Measurements from ENCODE around the gene CADM2.

The CADM2 gene

DNA sequence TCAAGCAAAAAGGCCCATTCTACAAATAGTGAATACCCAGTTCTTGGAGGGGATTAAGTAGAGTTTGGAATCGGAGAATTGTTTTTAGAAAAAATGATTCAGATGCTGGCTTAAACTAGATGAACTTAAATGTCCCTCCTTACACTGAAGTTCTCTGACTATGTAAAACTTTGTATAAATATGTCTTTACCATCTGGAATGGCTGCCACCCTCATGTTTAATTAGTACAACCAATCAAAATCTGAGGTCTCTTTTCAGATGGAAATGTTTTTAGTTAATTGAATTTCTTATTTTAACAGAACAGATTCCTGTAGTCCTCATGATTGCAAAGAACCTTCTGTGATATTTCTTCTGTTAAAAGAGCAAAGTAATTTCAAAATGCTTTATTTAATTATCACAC lies 94.8 kb downstream of the CADM2 start:
- no peak overlapping the region for H3K4me3 ChIP-seq (ENCODE audit: low read depth, low read length, poor library complexity, severe bottlenecking)
- H3F3A ChIP-seq (ENCODE audit: insufficient read depth, low read length): no peaks in the 10 kb centered on the region
- H3K9me3 ChIP-seq (ENCODE audit: low read length): no peaks in the 10 kb centered on the region
- no peak overlapping the region for H3K4me2 ChIP-seq (ENCODE audit: low read length)
- no peaks in the 10 kb centered on the region for H3K9me2 ChIP-seq (ENCODE audit: low read depth, low read length)
- H4K20me1 ChIP-seq (ENCODE audit: insufficient read depth, low read length): no peaks in the 10 kb centered on the region
- no peaks in the 10 kb centered on the region for H3K27me3 ChIP-seq (ENCODE audit: insufficient read depth, low read length)
- H3K27ac ChIP-seq (ENCODE audit: low read depth, low read length, poor library complexity, severe bottlenecking): no peak overlapping the region
- H2AFZ ChIP-seq (ENCODE audit: low read length): no peak overlapping the region
- no peaks in the 10 kb centered on the region for H3K4me1 ChIP-seq (ENCODE audit: insufficient read depth, low read length, severe bottlenecking)
- H3K9ac ChIP-seq (ENCODE audit: low read length): no peak overlapping the region
- H3K36me3 ChIP-seq (ENCODE audit: insufficient read depth, low read length): no peaks in the 10 kb centered on the region
- TF ChIP-seq CTCF (IDR thresholded peaks at IDR 0.05; ENCODE audit: low read length): no peak
- no peaks in the 10 kb centered on the region for H3K79me2 ChIP-seq (ENCODE audit: insufficient read depth, low read length)

- Histone ChIP-seq H3K27me3 (ENCODE audit: insufficient read depth, low read length) (no peaks in the 10 kb centered on the region), H3K27ac (ENCODE audit: low read depth, low read length, poor library complexity, severe bottlenecking) (no peak overlapping the region), H3K9me2 (ENCODE audit: low read depth, low read length) (no peaks in the 10 kb centered on the region), H3K9me3 (ENCODE audit: low read length) (no peaks in the 10 kb centered on the region), H3K9ac (ENCODE audit: low read length) (no peak overlapping the region), H3K4me2 (ENCODE audit: low read length) (no peak overlapping the region), H3K79me2 (ENCODE audit: insufficient read depth, low read length) (no peaks in the 10 kb centered on the region), H4K20me1 (ENCODE audit: insufficient read depth, low read length) (no peaks in the 10 kb centered on the region), H2AFZ (ENCODE audit: low read length) (no peak overlapping the region), H3F3A (ENCODE audit: insufficient read depth, low read length) (no peaks in the 10 kb centered on the region), H3K36me3 (ENCODE audit: insufficient read depth, low read length) (no peaks in the 10 kb centered on the region), H3K4me1 (ENCODE audit: insufficient read depth, low read length, severe bottlenecking) (no peaks in the 10 kb centered on the region), H3K4me3 (ENCODE audit: low read depth, low read length, poor library complexity, severe bottlenecking) (no peak overlapping the region)
- TF ChIP-seq EZH2 (IDR thresholded peaks at IDR 0.05; ENCODE audit: borderline replicate concordance, low read length): no peak
- TF ChIP-seq CTCF (IDR thresholded peaks at IDR 0.05; ENCODE audit: low read length): no peak
Observed at GRCh38 chr3:85054579-85054978, 95.8 kb downstream of the CADM2 start.

DNA sequence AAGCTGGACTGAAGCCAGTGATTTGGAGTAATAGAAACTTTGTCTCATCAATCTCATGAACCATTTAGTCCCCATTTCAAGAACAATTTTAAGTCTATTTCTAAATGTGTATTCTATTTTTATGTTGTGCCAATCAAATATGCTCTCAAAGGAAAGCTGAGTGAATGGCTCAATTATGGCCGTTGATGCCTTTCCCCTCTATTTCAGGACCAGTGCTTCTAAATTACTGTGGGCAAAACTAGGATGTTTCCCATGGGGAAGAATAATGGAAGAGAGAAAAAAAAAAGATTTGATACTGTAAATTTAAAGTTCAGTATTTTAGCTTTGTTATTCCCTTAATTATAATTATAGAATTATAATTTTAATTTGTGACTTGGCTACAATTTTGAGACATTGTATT lies 110.1 kb downstream of the CADM2 start:
- Histone ChIP-seq H3K9me2 (ENCODE audit: low read depth, low read length) (no peaks in the 10 kb centered on the region), H3K27ac (ENCODE audit: low read depth, low read length, poor library complexity, severe bottlenecking) (no peak overlapping the region), H3K4me1 (ENCODE audit: insufficient read depth, low read length, severe bottlenecking) (no peaks in the 10 kb centered on the region), H2AFZ (ENCODE audit: low read length) (no peak overlapping the region), H3K9ac (ENCODE audit: low read length) (no peak overlapping the region), H3K36me3 (ENCODE audit: insufficient read depth, low read length) (no peaks in the 10 kb centered on the region), H3F3A (ENCODE audit: insufficient read depth, low read length) (no peaks in the 10 kb centered on the region), H3K79me2 (ENCODE audit: insufficient read depth, low read length) (no peaks in the 10 kb centered on the region), H3K9me3 (ENCODE audit: low read length) (no peaks in the 10 kb centered on the region), H3K27me3 (ENCODE audit: insufficient read depth, low read length) (no peaks in the 10 kb centered on the region), H4K20me1 (ENCODE audit: insufficient read depth, low read length) (no peaks in the 10 kb centered on the region), H3K4me3 (ENCODE audit: low read depth, low read length, poor library complexity, severe bottlenecking) (no peak overlapping the region), H3K4me2 (ENCODE audit: low read length) (no peak overlapping the region)
- TF ChIP-seq EZH2 (IDR thresholded peaks at IDR 0.05; ENCODE audit: borderline replicate concordance, low read length) (no peak), CTCF (IDR thresholded peaks at IDR 0.05; ENCODE audit: low read length) (no peak)
